HepG2 (cell line): ENCODE measurements around the gene TEX22. TPM values are rescaled to one million over a fixed set of nuclear protein-coding genes. Genes with fewer than 3 reads are reported as not detected.

Source experiments
- BRD4 ChIP-seq: sonication (generic); formaldehyde crosslinking; IDR thresholded peaks from 2 replicates; pipeline ENCODE4 v1.4.0; 2020; ENCODE audit warnings: missing genetic modification reagents
- CC2D1A ChIP-seq: sonication (generic); formaldehyde crosslinking; IDR thresholded peaks from 2 replicates; pipeline ENCODE4 v1.8.1; 2023; ENCODE audit warnings: mild to moderate bottlenecking, missing genetic modification reagents
- HNRNPL ChIP-seq: fragments of 200-400 bp; formaldehyde crosslinking; IDR thresholded peaks from 2 replicates; pipeline ENCODE4 v1.6.1; 2017; ENCODE audit warnings: mild to moderate bottlenecking, low read depth, low read length
- KLF13 ChIP-seq: sonication (generic); formaldehyde crosslinking; IDR thresholded peaks from 2 replicates; pipeline ENCODE4 v1.4.0; 2020; ENCODE audit warnings: mild to moderate bottlenecking, missing genetic modification reagents
- KLF16 ChIP-seq, 2 experiments: sonication (generic) in 1 of 2; formaldehyde crosslinking in 1 of 2; IDR thresholded peaks; 2 replicates each; pipeline versions ENCODE4 v1.6.1 to v1.8.0; 2016 to 2023; ENCODE audit warnings: missing genetic modification reagents in 2 of 2, missing compliant biosample characterization in 1 of 2
- MAZ ChIP-seq, 2 experiments: sonication (generic) in 1 of 2; formaldehyde crosslinking in 1 of 2; IDR thresholded peaks; 2 replicates each; pipeline versions ENCODE4 v1.5.0 to v1.6.1; 2012 to 2020; ENCODE audit warnings: low read depth in 2 of 2, mild to moderate bottlenecking in 2 of 2, borderline replicate concordance in 1 of 2, improper control_type of control experiment in 1 of 2, low read length in 1 of 2, missing genetic modification reagents in 1 of 2, moderate library complexity in 1 of 2
- MEIS2 ChIP-seq: sonication (generic); formaldehyde crosslinking; IDR thresholded peaks from 2 replicates; pipeline ENCODE4 v1.9.0; 2021; ENCODE audit warnings: mild to moderate bottlenecking, missing genetic modification reagents
- NFKBIZ ChIP-seq: IDR thresholded peaks from 2 replicates; pipeline ENCODE4 v1.6.1; 2018; ENCODE audit warnings: missing genetic modification reagents, missing compliant biosample characterization
- SMAD1 ChIP-seq: sonication (generic); formaldehyde crosslinking; IDR thresholded peaks from 2 replicates; pipeline ENCODE4 v1.4.0; 2020; ENCODE audit warnings: missing genetic modification reagents, low read depth, mild to moderate bottlenecking, borderline replicate concordance
- SRF ChIP-seq: IDR thresholded peaks from 2 replicates; pipeline ENCODE4 v1.6.1; 2011; ENCODE audit warnings: mild to moderate bottlenecking, low read depth, low read length, moderate library complexity
- TBP ChIP-seq: sonication (generic); formaldehyde crosslinking; IDR thresholded peaks from 2 replicates; pipeline ENCODE4 v1.5.0; 2020; ENCODE audit warnings: missing genetic modification reagents
- ZBTB21 ChIP-seq: sonication (generic); formaldehyde crosslinking; IDR thresholded peaks from 2 replicates; pipeline ENCODE4 v1.4.0; 2020; ENCODE audit warnings: missing genetic modification reagents
- ZBTB38 ChIP-seq: sonication (generic); formaldehyde crosslinking; IDR thresholded peaks from 2 replicates; pipeline ENCODE4 v1.5.1; 2020; ENCODE audit warnings: mild to moderate bottlenecking, missing genetic modification reagents
- ZFP36L2 ChIP-seq: sonication (generic); formaldehyde crosslinking; IDR thresholded peaks from 2 replicates; pipeline ENCODE4 v1.4.0; 2020; ENCODE audit warnings: missing genetic modification reagents
- ZNF558 ChIP-seq: sonication (generic); formaldehyde crosslinking; IDR thresholded peaks from 2 replicates; pipeline ENCODE4 v1.9.0; 2022; ENCODE audit warnings: mild to moderate bottlenecking, missing genetic modification reagents, borderline replicate concordance
- ZNF567 ChIP-seq: sonication (generic); formaldehyde crosslinking; IDR thresholded peaks from 2 replicates; pipeline ENCODE4 v1.8.1; 2023; ENCODE audit warnings: mild to moderate bottlenecking, missing genetic modification reagents, borderline replicate concordance
- ZNF570 ChIP-seq: sonication (generic); formaldehyde crosslinking; IDR thresholded peaks from 2 replicates; pipeline ENCODE4 v1.4.0; 2020; ENCODE audit warnings: mild to moderate bottlenecking, missing genetic modification reagents, borderline replicate concordance
- ZNF605 ChIP-seq: sonication (generic); formaldehyde crosslinking; IDR thresholded peaks from 2 replicates; pipeline ENCODE4 v1.8.0; 2022; ENCODE audit warnings: mild to moderate bottlenecking, missing genetic modification reagents
- ZNF713 ChIP-seq: sonication (generic); formaldehyde crosslinking; IDR thresholded peaks from 2 replicates; pipeline ENCODE4 v1.4.0; 2020; ENCODE audit warnings: mild to moderate bottlenecking, missing genetic modification reagents
- polyA plus RNA-seq, 8 experiments: library from polyadenylated mRNA; depleted of rRNA in 3 of 8; stranded (reverse) in 7 of 8; unstranded in 1 of 8; fragments of >200 nt; fragmentation: Illumina TruSeq in 4 of 8; extraction: Trizol in 4 of 8; gene quantifications; 2 replicates each; pipeline versions ENCODE4 v1.2.1 to v1.2.3, GENCODE V29; 2011 to 2016; ENCODE audit warnings: low read depth in 4 of 8, missing spikeins in 1 of 8, mixed read lengths in 1 of 8; ENCODE audit not compliant: insufficient read depth in 1 of 8
- total RNA-seq, 5 experiments: library from RNA; depleted of rRNA; stranded (reverse); fragments of >200 nt; fragmentation: Illumina TruSeq; extraction: Trizol; gene quantifications; 2 replicates each; pipeline ENCODE4 v1.2.3, GENCODE V29; 2016; ENCODE audit warnings: low read depth in 1 of 5
- TF ChIP-seq, protein P1 (sequence below): sonication (generic); formaldehyde crosslinking; IDR thresholded peaks from 2 replicates; pipeline ENCODE4 v1.8.0; 2022; ENCODE audit warnings: missing genetic modification reagents, low read depth, mild to moderate bottlenecking, borderline replicate concordance
- TF ChIP-seq, protein P2 (sequence below): IDR thresholded peaks from 2 replicates; pipeline ENCODE4 v1.6.1; 2016; ENCODE audit warnings: mild to moderate bottlenecking
- TF ChIP-seq, protein P3 (sequence below): sonication (generic); formaldehyde crosslinking; IDR thresholded peaks from 2 replicates; pipeline ENCODE4 v1.8.0; 2022; ENCODE audit warnings: mild to moderate bottlenecking, missing genetic modification reagents
- TF ChIP-seq, protein P4 (sequence below): sonication (generic); formaldehyde crosslinking; IDR thresholded peaks from 2 replicates; pipeline ENCODE4 v1.4.0; 2020; ENCODE audit warnings: mild to moderate bottlenecking, missing genetic modification reagents
- TF ChIP-seq, protein P5 (sequence below): IDR thresholded peaks from 2 replicates; pipeline ENCODE4 v1.6.1; 2016; ENCODE audit warnings: low read depth

The TEX22 gene
- total and polyA plus RNA-seq, 2 of the 13 experiments (the other 11 are each of a cell fraction or from before 2014, with no cell fraction given): 0.07 to 0.27 TPM

DNA sequence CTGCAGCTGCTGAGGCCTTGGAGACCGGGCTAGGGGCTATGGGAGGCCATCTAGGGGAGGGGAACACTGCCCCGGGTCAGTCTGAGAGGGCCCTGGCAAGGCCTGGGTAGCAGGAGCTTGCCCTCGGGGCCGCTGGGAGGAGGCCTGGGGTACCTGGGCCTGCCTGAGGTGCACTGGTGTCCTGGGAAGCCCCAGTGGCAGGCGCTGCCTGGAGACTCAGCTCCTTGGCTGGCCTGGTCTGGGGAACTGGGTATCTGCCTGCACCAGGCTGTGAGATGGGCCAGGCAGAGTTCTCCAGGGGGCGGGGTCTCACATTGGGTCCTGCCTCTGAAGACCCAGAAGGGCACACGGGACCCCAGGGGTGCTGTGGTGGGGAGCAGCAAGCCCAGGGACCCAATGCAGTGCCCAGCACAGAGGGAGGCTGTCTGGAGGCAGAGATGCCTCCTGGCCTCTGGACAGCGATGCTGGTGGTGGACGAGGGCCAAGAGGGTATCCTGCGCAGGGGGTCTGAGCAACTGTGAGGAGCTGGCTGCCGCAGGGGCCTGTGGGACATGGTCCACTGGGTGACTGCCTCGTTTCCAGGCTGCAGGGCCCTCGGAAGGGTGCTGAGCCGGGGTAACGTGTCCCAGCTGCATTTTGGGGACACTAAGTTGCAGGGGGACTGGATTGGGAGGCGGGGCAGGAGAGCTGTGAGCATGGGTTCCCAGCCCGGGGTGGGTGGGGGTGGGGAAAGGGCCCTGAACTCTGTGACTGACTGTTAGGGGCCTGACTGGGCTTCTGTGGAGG is 13.8 kb downstream of the TEX22 start (continued):
- TF ChIP-seq CC2D1A (CRISPR knock-in tag) (no peak), BRD4 (CRISPR knock-in tag) (no peak), SMAD1 (no peak), KLF16 (CRISPR knock-in tag; IDR thresholded peaks at IDR 0.05) (no peak), SRF (no peak), NFKBIZ (CRISPR knock-in tag) (no peak), ZNF567 (CRISPR knock-in tag) (no peak), MEIS2 (CRISPR knock-in tag) (no peak), MAZ (IDR thresholded peaks at IDR 0.05; ENCODE audit: borderline replicate concordance, low read depth, low read length) (no peak), MAZ (CRISPR knock-in tag; IDR thresholded peaks at IDR 0.05; ENCODE audit: low read depth) (no peak), ZFP36L2 (CRISPR knock-in tag) (no peak), ZBTB38 (no peak), KLF13 (CRISPR knock-in tag) (no peak), ZNF713 (CRISPR knock-in tag) (no peak), ZNF558 (CRISPR knock-in tag) (0 out of 2 replicates have a peak, but pooled peaks have one; percentile 41), ZNF605 (CRISPR knock-in tag) (no peak), TBP (no peak), HNRNPL (0 out of 2 replicates have a peak, but pooled peaks have one; percentile 1), ZBTB21 (no peak), ZNF570 (CRISPR knock-in tag) (no peak)
- TF ChIP-seq, protein P1, sequence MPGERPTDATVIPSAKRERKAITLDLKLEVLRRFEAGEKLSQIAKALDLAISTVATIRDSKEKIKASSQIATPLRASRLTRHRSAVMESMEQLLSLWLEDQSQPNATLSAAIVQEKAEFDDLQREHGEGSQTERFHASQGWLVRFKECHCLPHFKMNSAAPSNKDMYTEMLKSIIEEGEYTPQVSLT (CRISPR knock-in tag): no peak
- TF ChIP-seq, protein P2, sequence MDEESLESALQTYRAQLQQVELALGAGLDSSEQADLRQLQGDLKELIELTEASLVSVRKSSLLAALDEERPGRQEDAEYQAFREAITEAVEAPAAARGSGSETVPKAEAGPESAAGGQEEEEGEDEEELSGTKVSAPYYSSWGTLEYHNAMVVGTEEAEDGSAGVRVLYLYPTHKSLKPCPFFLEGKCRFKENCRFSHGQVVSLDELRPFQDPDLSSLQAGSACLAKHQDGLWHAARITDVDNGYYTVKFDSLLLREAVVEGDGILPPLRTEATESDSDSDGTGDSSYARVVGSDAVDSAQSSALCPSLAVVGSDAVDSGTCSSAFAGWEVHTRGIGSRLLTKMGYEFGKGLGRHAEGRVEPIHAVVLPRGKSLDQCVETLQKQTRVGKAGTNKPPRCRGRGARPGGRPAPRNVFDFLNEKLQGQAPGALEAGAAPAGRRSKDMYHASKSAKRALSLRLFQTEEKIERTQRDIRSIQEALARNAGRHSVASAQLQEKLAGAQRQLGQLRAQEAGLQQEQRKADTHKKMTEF (CRISPR knock-in tag): no peak
- TF ChIP-seq, protein P3, sequence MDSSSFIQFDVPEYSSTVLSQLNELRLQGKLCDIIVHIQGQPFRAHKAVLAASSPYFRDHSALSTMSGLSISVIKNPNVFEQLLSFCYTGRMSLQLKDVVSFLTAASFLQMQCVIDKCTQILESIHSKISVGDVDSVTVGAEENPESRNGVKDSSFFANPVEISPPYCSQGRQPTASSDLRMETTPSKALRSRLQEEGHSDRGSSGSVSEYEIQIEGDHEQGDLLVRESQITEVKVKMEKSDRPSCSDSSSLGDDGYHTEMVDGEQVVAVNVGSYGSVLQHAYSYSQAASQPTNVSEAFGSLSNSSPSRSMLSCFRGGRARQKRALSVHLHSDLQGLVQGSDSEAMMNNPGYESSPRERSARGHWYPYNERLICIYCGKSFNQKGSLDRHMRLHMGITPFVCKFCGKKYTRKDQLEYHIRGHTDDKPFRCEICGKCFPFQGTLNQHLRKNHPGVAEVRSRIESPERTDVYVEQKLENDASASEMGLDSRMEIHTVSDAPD: no peak
- TF ChIP-seq, protein P4, sequence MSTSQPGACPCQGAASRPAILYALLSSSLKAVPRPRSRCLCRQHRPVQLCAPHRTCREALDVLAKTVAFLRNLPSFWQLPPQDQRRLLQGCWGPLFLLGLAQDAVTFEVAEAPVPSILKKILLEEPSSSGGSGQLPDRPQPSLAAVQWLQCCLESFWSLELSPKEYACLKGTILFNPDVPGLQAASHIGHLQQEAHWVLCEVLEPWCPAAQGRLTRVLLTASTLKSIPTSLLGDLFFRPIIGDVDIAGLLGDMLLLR (CRISPR knock-in tag): no peak
- TF ChIP-seq, protein P5, sequence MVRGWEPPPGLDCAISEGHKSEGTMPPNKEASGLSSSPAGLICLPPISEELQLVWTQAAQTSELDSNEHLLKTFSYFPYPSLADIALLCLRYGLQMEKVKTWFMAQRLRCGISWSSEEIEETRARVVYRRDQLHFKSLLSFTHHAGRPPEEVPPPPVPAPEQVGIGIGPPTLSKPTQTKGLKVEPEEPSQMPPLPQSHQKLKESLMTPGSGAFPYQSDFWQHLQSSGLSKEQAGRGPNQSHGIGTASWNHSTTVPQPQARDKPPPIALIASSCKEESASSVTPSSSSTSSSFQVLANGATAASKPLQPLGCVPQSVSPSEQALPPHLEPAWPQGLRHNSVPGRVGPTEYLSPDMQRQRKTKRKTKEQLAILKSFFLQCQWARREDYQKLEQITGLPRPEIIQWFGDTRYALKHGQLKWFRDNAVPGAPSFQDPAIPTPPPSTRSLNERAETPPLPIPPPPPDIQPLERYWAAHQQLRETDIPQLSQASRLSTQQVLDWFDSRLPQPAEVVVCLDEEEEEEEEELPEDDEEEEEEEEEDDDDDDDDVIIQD (CRISPR knock-in tag): no peak
